Activated T-helper 9 cell treated with anti-CD3 and anti-CD28 coated beads, Interleukin-2, amount 50 U/mL, for 16 hours (primary cell): ENCODE data around the gene C19orf85.
"Not testable (repeated sequence)": the region's sequence is repeated elsewhere in the genome, so short reads cannot be mapped to it uniquely, and the experiment has no call there.

Experiments used
- DNase-seq: peaks from one replicate; pipeline ENCODE4 v3.0.0-alpha.2; 2020; ENCODE audit warnings: low read depth

C19orf85 gene

DNA sequence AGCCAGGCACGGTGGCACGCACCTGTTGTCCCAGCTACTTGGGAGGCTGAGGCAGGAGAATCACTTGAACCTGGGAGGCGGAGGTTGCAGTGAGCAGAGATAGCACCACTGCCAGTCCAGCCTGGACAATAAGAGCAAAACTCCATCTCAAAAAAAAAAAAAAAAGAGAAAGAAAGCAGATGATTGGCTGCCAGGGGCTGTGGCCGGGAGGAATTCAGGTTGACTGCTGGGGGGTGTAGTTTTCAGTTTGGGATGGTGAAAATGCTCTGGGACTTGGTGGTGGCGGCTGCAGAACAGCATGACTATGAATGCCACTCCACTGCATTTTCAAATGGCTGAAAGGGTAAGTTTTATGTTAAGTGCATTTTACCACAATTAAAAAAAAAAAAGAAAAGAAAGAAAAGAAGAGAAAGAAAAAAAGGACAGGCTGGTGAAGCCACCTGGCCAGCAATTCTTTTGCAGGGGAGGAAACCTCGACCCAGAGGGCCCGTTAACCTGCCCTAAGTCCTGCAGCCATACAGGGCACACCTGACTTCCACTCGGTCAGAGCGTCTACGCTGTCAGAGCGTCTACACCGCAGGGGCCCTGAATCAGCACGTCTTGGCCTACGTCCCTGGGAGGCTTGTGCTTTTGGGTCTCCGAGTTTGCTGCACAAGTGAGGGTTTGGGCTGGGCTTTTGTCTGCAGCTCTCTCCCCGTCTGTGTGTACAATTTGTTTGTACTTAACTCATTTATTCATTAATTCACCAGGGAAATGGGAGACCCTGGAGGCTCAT lies 6.7 kb downstream of the C19orf85 start:
- DNase-seq, result no peak

DNA sequence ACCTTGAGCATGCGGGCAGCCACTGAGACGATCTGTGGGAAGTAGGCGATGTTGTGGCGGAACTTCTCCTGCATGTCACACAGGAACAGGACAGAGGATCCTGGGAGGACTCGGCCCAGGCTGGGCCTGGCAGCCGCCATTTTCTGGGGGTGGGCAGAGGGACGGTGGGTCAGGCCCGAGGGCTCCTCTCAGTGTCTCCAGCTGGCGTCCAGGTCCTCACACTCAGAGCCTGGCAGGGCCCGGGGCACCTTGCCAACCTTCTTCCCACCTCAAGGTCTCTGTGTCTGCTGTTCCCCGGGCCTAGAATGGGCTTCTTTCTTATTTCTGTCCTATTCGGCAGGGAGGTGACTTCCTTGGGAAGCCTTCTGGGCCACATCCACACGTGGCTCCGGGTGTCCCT lies 8.2 kb downstream of the C19orf85 start:
- no peak for DNase-seq

DNA sequence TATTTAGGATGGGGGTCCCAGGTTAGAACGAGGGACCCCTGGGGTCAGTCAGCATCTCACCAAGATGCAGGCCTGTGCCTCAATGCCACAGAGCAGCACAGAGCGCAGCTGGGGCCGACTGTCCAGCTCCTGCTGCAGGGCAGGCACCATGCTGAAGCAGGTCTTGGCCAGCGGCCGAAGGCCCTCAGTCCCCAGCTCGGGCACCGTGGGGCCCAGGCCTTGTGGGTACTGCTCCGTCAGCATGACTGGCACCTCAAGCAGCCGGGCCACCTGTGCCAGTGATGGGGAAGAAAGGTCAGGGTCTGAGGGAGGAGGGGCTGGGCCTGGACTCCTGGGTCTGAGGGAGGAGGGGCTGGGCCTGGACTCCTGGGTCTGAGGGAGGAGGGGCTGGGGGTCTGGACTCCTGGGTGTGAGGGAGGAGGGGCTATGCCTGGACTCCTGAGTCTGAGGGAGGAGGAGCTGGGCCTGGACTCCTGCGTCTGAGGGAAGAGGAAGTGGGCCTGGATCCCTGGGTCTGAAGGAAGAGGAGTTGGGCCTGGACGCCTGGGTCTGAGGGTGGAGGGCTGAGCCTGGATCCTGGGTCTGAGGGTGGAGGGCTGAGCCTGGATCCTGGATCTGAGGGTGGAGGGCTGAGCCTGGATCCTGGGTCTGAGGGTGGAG lies 8.8 kb downstream of the C19orf85 start:
- no peak for DNase-seq

DNA sequence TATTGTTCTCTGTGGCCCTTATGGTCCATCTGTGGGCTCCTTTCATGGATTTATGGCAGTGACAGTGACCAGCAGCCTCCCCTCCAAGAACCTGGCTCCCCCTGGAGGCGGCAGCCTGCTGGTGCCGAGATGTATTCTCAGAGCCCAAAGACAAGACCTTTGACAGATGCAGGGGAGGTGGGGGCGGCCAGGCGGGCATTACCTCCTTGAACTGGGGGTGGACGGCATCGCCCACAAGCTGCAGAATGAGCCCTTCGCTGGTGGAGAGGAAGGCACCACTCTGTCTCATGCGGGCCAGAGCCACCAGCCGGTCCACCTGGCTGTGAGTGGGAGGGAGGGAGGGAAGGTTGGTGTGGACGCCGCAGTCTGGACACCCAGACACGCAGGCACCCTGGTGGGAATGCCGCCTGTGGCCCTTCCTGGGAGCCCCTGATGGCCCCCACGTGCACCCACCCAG lies 9.7 kb downstream of the C19orf85 start:
- no peak for DNase-seq

DNA sequence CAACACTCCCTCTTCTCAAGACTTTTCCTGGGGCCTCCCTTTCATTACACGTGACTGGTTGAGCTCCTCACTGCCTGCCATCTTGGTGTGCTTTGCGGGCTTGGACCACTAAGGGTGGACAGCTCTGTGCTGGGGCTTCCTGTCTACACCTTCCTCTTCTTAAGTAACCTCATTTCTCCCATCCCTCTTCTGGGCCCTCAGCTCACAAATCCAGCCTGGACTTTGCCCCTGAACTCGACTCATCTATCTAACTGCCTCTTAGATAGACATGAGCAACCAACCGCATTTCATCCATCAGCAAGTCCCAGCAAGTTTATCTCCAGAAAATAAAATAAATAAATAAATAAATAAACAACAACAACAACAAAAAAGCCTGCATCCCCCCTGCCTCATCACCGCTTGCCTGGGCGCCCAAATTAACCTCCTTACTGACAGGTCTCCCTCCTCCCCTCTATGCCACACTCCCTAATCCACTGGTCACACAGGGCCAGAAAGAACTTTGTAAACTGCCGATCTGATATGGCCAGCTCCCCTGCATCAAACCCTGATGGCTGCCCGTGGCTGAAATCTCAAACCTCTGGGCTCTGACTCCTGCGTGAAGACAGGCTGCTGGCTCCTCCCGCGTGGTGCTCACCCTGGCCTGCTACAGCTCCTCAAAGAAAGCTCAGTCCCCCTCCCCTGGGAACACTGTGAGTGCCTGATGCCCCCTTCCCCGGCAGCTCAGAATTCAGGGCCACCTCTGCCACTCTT lies 10.9 kb downstream of the C19orf85 start:
- DNase-seq, result no peak

DNA sequence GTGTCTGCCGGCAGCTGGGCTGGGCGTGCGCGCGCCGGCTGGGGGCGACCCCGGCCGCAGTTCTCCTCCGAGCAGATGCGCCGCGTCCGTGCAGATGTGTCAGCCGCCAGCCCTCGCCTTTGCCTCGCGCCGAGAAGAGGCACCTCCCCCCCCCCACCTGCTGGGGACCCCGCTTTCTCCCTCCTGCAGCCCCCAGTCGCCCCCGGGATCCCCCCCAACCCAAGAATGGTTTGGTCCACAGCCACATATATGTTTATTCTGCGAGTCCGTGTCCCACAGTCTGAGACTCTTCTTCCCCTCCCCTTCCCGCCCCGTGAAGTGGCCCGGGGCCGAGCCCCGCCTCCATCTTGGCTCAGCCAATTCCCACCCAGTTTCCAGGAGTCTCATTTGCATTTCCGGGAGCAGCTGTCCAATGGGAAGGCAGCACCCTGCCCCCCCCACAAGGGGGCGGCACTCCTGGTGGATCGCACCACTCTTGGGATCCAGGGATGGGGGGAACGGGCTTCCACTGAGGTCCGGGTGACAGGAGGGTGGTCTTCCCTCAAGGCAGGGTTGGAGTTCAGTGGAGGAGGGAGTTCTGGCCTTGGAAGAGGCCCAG lies 11.7 kb downstream of the C19orf85 start:
- DNase-seq, result no peak

DNA sequence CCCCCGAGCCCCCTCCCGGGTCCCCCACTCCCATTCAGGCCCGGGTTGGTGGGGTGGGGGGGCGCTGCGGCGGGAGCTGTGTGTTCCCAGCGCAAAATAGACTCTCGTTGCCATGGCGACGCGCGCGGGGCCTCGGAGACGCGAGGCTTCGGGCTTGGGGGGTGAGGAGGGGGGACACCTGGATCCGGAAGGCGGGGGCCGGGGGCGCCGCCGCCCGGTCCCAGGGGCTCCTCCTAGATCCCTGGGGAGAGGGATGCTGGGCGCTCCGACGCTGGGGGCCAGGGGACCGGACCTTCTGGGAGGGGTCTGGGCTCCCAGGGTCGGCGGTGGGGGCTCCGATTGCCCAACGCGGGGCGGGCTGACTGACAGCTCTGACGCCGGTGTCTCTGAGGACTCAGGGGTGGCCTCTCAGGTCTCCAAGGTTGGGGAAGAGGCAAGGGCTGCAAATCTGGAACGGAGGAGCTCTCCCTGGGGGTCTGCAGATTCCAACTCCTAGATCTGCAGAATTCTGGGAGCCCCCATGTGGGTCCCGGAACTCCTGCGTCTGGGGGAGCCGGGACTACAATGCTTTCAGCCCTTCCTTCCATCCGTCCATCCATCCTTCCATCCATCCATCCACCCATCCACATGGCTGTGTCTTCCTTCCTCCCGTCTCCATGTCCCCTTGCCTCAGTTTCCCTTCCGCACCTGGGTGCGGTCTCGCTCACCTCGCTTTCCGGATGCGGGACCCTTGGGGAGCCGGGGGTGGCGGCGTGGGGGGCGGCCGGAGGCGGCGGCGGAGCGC lies 12.4 kb downstream of the C19orf85 start:
- DNase-seq, result no peak

DNA sequence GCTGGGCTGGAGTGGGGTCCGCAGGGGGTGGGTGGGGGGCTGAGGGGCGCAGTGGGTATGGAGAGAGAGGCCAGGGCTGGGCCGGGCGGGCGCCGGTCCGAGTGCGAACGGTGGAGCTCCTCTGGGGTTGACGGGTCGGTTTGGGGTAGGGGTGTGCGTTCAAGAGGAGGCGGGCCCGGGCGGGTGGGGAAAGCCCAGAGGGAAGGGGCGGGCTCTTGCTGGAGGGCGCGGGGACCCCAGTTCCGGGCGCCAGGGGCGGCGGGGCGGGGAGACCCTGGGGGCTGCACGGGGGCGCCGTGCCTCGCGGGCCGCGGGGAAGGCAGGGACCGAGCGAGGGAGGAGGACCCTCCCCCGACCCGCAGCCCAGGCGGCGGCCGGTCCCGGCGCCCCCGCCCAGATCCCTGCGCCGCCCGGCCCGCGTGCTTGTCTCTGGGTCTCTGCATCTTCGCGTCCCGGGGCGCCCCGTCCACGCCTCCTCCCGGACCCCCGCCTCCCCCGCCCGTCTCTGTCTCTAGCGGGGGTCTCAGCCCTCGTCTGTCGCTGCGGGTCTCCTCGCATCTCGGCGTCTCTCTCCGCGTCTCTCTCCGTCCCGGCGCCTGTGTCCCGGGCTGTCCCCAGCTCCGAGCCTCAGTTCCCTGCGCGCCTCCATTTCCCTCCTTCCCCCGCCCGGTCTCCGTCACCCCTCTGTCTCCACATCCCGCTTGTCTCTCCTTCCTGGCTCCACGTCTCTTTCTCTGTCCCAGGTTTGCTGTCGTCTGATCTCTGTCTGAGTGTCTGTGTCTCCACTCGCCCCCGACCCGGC lies 13.2 kb downstream of the C19orf85 start:
- DNase-seq, result no peak

DNA sequence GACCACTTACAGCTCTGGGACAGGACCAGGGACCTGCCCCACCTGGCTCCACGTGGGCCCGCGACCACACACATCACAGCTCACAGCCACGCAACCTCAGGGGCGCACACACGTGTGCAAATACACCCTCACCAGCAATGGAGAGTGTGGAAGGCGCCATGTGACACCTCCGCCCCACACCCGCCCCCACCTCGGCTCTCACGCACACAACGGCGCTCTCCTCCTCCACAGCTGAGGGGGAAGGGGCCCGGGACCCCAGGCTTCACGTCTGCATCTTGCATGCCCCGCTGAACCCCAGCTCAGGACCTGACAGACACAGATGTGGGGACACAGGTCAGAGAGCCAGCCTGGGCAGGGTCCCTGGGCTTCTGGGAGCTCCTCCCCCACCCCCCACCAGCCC lies 15.1 kb downstream of the C19orf85 start:
- DNase-seq, result no peak

DNA sequence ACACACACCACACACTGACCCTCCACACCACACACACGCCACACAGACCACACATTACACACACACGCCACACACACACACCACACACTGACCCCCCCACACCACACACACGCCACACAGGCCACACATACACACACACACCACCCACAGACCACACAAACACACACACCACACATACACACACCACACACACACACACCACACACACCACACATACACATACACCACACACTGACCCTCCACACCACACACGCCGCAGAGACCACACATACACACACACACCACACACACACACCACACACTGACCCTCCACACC lies 16.4 kb downstream of the C19orf85 start:
- DNase-seq, result not testable (repeated sequence)

DNA sequence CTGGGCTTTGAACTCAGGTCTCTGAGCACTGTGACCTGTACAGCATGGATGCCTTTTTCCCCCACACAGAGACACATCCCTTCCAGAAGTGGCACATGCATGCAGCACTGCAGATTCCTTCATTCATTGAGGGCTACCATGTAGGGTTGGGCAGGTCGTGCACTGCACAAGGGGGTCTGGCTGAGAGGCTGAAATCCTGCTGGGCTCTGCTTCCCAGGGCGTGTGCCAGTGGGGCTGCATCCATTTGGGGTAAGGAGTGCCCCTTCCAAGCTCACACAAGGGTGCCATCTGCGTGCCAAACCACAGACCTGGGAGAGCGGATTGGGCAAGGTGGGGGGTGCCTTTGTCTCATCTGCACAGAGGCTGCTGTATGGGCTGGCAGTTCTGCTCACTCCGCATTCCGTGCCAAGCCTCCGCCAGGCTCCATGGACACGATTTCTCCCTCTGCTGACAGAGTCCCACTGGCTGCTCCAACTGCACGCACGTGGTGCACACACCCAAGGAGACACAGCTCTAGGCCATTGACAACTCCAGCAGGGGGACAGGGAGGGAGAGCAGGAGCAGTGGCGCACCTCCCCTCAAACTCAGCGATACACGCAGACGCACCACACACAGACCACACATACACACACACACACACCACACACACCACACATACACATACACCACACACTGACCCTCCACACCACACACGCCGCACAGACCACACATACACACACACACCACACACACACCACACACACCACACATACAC lies 17.0 kb downstream of the C19orf85 start:
- no peak for DNase-seq

DNA sequence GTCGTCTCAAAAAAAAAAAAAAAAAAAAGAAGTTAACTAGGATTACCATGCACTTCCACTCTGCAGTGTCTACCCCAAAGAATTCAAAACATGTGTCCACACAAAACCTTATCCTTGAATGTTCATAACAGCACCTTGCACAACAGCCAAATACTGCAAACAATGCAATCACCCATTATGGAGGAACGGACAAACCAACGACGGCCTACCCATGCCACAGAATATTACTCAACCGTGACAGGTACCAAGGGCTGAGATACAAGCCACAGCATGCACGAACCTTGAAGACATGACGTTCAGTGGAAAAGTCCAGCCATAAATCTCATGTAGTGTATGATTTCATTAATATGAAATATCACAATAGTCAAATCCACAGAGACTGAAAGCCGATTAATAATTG lies 18.5 kb downstream of the C19orf85 start:
- DNase-seq, result no peak

DNA sequence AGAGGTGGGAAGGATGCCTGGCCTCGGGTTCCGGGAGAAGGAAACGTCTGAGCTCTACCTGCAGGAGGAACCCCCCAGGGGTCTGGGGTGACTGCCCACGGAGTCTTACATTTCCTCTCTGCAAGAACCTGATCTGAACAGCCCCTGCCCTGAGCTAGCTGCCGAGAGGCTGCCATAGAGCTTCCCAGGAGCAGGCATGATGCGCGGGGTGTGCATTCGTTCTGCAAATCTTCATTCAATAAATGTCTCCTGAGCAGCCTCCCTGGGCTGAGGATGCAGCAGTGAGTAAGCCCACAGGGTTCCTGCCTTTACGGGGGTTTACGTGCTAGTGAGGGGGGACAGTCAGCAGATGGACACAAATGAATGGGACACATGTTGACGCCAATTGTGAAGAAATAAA lies 19.9 kb downstream of the C19orf85 start:
- no peak for DNase-seq

DNA sequence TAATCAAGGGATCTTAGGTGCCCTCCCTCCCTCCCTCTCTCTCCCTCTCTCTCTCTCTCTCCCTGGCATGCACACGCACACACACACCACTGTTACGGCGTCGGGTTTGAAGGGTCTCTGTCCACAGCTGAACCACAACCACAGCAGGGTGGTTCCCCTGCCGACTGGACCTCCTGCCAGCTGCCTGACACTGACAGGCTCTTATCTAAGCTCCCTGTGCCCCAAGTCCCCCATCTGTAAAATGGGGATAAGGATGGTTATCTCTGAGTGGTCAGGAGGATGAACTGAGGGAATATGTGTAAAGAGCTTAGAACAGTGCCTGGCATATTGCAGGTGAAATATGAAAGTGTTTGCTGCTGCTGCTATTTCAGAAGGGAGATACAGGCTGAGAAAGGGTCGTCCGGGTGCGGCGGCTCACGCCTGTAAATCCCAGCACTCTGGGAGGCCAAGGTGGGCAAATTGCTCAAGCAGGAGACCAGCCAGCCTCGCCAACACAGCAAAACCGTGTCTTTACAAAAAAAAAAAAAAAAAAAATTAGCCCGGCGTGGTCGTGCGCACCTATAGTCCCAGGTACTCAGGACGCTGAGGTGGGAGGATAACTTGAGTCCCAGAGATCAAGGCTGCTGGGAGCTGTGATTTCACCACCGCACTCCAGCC lies 20.6 kb downstream of the C19orf85 start:
- no peak for DNase-seq

DNA sequence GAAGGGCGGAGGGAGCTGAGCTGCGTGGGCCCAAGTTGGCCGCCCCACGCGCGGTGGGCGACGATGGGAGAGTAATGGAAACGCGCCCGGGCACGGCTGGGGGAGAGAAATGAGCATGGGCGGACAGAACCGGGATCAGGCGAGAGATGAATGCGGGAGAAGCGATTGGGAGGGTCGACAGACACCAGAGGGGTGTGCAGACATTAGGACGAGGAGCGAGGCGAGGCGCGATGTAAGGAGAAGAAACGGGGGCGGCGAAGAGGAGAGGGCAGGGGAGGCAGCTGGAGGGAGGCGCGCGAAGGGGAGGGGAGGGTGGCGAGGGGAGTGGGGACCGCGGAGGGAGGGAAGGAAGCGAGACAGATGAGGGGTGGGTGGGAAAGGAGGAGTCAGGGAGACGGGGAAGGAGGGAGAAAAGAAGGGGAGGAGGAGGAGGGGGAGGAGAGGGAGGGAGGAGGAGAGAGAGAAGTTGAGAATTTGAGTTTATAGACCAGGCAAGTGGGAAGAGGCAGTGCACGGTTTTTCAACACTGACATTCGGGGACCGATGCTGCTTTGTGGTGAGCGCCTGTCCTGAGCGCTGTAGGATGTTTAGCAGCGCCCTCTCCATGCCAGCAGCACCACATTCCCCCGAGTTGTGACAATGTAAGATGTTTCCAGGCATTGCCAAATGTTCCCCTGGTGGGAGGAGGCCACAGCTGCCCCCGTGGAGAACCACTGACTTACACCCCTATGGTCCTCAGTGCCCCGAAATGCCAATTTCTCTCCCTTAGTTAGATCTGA lies 21.3 kb downstream of the C19orf85 start, which contains the start of gene SHISA7:
SHISA7 (minus strand) TSS at position 256 of the 779 bp plus-strand sequence. CDS start 437 bp downstream, outside the sequence.
- DNase-seq, result no peak

DNA sequence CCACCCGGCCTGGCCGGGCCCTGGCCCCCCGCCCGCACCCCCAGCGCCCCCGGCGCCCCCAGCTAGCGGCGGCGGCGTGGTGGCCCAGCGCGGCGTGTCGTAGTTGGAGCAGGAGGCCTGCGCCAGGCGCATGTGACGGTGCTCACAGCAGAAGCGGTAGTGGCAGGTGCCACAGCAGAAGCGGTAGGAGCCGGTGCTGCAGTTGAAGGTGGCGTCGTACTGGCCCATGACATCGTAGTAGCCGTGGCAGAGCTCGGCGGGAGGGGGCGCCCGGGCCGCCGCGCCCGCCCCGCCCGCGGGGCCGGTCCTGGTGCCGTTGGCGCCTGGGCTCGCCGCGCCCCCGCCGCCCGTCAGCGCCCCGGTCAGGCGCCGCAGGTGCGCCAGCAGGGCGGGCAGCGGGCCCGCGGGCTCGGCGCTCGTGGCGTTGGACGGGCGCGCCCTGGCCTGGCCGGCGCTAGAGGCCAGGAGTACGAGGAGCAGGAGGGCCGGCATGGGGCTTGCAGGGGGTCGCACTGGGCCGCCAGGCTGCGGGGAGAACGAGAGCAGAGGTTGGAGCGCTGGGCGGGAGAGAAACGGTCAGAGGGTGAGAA lies 22.1 kb downstream of the C19orf85 start:
- DNase-seq, result no peak

DNA sequence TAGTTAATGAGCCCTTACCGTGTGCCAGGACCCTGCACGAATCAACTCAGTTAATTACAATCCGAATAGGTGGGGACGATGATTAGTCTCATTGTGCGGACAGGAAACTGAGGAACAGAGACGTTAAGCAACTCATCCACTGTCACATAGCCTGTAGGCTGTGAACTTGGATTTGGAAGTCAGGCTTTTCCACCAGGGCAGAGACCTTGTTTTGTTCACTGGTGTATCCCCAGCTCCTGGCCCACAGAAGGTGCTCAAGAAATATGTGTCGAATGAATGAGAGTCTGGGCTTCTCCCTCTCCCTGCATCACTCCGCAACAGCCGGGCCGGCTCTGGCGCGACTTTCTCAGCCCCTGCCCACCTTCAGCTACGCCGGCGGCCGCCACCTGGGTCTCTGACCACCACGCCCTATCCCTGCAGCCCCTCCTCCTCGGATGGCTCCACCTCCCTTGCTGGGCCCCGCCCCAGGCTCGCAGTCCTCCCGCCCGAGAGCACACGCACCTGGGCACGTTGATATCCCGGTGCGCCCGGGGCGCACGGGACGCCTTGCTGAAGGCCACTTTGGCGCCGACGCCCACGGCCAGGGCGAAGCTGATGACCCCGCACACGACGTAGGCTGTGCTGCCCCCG lies 22.7 kb downstream of the C19orf85 start:
- no peak for DNase-seq

DNA sequence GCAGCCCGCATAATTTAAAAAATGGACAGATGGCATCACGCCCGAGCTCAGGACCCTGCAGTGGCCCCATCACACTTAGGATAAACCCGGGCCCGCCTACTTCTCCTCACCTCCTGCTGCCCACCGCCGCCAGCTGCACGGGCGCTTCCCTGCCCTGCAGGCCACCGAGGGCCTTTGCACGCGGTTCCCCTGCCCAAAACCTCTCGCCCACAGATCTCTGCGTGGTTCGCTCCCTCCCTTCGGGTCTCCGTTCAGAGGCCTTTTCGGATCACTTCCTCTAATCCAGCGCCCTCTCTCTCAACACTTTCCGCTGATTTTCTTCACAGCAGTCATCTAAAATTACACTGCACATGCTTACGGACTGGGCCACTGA lies 23.2 kb downstream of the C19orf85 start:
- no peak for DNase-seq
